GM12891 (cell line): ENCODE data around the gene AQP10.
A peak's percentile ranks its signal among the peaks of the same experiment; 100 is the strongest.

Experiments used
- DNase-seq: peaks from one replicate; pipeline ENCODE4 v3.0.0; 2011; ENCODE audit warnings: low spot score; ENCODE audit not compliant: insufficient read length
- FAIRE-seq: peaks from 2 replicates; lab custom pipeline; 2011; peaks lifted over from hg19 to GRCh38; lab: Jason Lieb, UNC
- PAX5 ChIP-seq: IDR thresholded peaks from 2 replicates; pipeline ENCODE4 v1.6.1; 2011; ENCODE audit warnings: low read length, moderate library complexity, mild to moderate bottlenecking; ENCODE audit not compliant: insufficient read depth, severe bottlenecking
- POLR2A ChIP-seq: IDR thresholded peaks from 2 replicates; pipeline ENCODE4 v1.6.1; 2011; ENCODE audit warnings: low read depth, low read length, control low read depth
- POLR2AphosphoS5 ChIP-seq: IDR thresholded peaks from 2 replicates; pipeline ENCODE4 v1.6.1; 2011; ENCODE audit warnings: low read depth, low read length, control low read depth
- POU2F2 ChIP-seq: IDR thresholded peaks from 2 replicates; pipeline ENCODE4 v1.6.1; 2011; ENCODE audit warnings: low read depth, mild to moderate bottlenecking, control low read depth, low read length, moderate library complexity
- SPI1 ChIP-seq: IDR thresholded peaks from 2 replicates; pipeline ENCODE4 v1.6.1; 2011; ENCODE audit warnings: low read depth, low read length, control low read depth
- TAF1 ChIP-seq: IDR thresholded peaks from 2 replicates; pipeline ENCODE4 v1.6.1; 2011; ENCODE audit warnings: low read depth, low read length, control low read depth

The AQP10 gene

DNA sequence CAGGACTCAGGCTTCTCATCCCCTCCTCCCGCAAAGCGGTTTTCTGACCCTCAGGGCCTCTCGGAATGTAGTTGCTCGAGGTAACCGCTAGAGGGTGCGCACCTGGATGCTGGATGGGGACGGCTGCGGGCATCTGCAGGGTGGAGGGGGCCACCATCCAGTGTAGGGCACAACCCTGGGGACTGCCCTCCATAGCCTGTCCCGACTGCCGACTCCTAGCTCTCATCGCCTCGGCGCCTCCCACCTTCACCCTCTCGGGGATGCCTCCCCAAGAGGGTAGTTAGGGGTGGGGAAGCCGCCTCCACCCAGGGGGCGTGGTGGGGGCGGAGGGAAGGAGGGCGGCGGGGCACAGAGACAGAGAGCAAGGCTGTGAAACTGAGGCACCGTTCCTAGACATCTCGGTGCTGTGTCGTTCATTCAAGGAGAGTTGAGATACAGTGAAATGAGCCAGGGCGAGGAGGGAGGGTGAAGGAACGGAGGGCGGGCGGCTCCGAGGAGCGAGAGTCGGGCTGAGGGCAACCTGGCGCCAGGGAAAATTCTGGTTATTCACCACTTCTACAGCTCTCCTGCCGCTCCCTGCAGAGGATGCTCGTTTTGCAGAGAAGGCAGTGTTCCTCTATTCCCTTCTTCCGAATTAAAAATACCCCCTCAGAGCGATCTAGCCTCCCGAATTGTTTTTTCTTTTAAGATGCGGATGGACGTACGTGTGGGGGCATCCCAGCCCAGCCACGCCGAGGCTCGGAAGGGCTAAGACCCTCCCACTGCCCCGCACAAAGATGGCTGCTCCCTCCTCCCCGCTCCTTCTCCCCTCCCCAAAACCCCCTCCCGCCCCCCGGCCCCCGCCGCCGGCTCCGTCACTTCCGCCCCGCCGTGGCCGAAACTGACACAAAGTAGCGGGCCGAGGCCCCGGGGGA lies 4.0 kb downstream of the AQP10 start, which contains the start of gene ATP8B2:
Gene ATP8B2 (plus strand): TSS at position 857 of the 914 bp plus-strand sequence. CDS start 2,617 bp downstream, outside the sequence.
- TF ChIP-seq PAX5 (no peak), POU2F2 (no peak), POLR2A (no peak), POLR2AphosphoS5 (no peak), TAF1 (no peak), SPI1 (no peak)
- peak; percentile 86 for FAIRE-seq
- DNase-seq = peak; percentile 79

DNA sequence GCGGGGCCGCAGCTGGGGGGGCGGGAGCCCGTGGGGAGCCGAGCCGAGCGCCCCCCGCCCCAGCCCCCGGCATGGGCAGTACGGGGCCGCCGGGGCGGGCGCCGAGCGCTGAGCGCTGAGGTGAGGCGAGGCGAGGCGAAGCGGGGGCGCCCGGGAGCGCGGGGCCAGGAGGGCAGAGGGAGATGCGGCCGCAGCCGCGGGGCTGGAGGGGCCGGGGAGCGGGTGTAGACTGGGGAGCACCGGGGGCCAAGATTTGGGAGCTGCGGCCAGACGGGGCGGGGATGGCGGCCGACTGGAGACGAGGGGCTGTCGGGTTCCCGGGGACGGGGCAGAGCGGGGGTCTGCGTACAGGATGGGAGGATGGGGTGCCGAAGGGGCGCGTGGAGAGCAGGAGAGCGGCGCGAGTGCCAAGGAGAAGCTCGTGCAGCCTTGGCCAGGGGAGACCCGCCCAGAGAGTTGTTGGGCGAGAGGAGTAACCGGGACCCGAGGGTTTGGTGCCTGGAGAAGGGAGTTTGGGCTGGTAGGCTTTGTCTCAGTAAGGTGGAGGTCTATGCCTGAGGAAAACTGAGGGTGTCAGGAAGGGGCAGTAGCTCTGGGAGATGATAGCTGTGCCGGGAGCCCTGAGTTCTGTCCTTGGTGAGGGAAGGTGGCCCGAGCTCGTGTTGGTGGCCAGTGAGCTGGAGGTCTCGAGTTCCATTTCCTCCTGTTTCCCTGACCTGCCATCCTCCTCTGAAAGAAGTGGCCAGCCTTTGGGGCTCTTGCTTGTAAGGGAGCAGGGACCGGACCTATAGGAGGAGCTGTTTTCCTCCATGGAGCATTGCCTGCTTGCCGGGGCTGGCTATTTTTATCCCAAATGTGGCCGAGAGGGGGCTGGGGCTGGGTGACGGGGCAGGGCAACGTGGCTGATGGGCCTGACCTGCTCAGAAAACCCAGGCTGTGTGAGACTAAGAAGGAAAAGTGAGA lies 5.0 kb downstream of the AQP10 start:
- DNase-seq (no peak), FAIRE-seq (peak; percentile 33)
- TF ChIP-seq SPI1 (no peak), PAX5 (no peak), POLR2AphosphoS5 (no peak), POLR2A (no peak), TAF1 (no peak)

GRCh38 chr1:154326546-154327465 lies 5.9 kb downstream of the AQP10 start:
- no peak for TF ChIP-seq TAF1
- TF ChIP-seq SPI1 = no peak
- no peak for TF ChIP-seq POU2F2
- no peak for TF ChIP-seq POLR2AphosphoS5
- no peak for TF ChIP-seq PAX5
- TF ChIP-seq POLR2A = no peak
- DNase-seq (no peak), FAIRE-seq (peak; percentile 23)

- DNase-seq = no peak
- TF ChIP-seq SPI1 (peak; percentile 26; the same call in 1 of the 2 replicates), PAX5 (no peak), TAF1 (no peak)
- FAIRE-seq = peak; percentile 20
Observed at GRCh38 chr1:154327466-154328317, 6.8 kb downstream of the AQP10 start.

DNA sequence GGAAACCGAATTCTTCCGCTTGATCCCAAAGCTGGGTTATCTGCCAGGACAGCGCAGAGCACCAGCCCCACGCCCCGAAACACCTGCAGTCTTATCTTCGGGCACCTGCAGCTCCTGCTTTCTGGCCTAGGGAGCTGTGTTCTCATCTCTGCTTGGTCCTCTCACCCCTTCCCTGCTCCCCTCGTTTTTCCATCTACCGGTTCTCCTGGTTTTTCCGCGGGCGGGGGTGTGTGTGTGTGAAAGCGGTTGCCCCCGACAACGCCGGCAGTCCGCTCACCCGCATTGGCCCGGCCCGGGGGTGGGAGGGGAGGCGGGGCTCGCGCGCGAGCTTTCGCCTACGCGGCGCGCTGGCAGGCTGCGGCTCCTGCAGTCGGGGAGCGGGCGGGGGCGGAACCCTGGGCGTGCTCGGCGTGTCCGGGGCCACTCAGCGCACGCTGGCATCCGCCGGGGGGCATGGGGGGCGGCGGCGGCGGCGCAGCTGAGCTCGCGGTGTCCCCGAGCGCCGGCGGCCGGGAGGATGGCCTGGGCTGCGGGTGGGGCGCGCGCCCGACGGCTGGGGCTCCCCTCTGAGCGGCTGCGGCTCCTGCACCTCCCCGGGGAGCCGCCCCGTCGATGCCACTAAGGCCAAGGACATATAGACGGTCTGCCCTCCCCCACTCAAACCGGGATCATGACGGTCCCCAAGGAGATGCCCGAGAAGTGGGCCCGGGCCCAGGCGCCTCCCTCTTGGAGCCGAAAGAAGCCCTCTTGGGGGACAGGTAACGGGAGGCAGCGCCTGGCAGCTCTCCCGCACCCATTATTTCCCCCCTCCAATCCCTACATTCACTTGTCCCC lies 7.6 kb downstream of the AQP10 start:
- FAIRE-seq (peak; percentile 93), DNase-seq (peak; percentile 83)
- TF ChIP-seq SPI1 (no peak), PAX5 (no peak), TAF1 (no peak), POLR2AphosphoS5 (no peak), POLR2A (no peak), POU2F2 (no peak)

GRCh38 chr1:154329152-154329521 lies 8.2 kb downstream of the AQP10 start:
- no peak for FAIRE-seq
- DNase-seq = no peak

GRCh38 chr1:154329551-154330131 lies 8.7 kb downstream of the AQP10 start:
- FAIRE-seq (no peak), DNase-seq (no peak)
- TF ChIP-seq PAX5 = no peak
- no peak for TF ChIP-seq POU2F2
- TF ChIP-seq SPI1 = no peak
- no peak for TF ChIP-seq TAF1
- no peak for TF ChIP-seq POLR2A

More at GRCh38 chr1:154329152-154329521, 8.2 kb downstream of the AQP10 start:
- TF ChIP-seq TAF1 (no peak), SPI1 (no peak), PAX5 (no peak), POLR2AphosphoS5 (no peak), POU2F2 (no peak), POLR2A (no peak)
